ENCODE results near the gene APBA3.

- TF ChIP-seq YY1 (IDR thresholded peaks at IDR 0.05; ENCODE audit: insufficient read depth, insufficient read length) (no peak), ZNF274 (IDR thresholded peaks at IDR 0.05; ENCODE audit: low read depth, low read length) (no peak)
These were observed 14.3 kb upstream of the APBA3 start for GRCh38 chr19:3775831-3776230.

Measured in NT2/D1 (cell line).